HEK293 (cell line): Measurements from ENCODE around the gene CDKL5.

ENCODE experiments used
- CTCF ChIA-PET: fragments of 350-600 bp; formaldehyde crosslinking; extraction: SDS; loops from one replicate; lab custom pipeline; 2021; ENCODE audit warnings: antibody characterized with exemption; lab: Yijun Ruan, JAX
- POLR2A ChIA-PET: fragments of 300-600 bp; formaldehyde crosslinking; extraction: SDS; loops from one replicate; lab custom pipeline; 2020; ENCODE audit warnings: antibody characterized with exemption, inconsistent platforms; lab: Yijun Ruan, JAX
- H3K27ac ChIP-seq: fragments of 200-500 bp; sonication (Bioruptor generic); 2 replicates; pipeline ENCODE4 v1.5.1; 2014; ENCODE audit warnings: low read depth, low read length, control low read depth, inconsistent platforms; ENCODE audit errors: extremely low read depth
- H3K36me3 ChIP-seq, 2 experiments: fragments of 200-500 bp in 1 of 2; sonication (Bioruptor generic) in 1 of 2; 1 replicate in 1 of 2; 2 replicates in 1 of 2; pipeline ENCODE4 v1.5.1; 2014 to 2017; ENCODE audit warnings: inconsistent platforms in 2 of 2, low read length in 2 of 2; ENCODE audit not compliant: control insufficient read depth in 2 of 2, insufficient read depth in 1 of 2
- H3K4me1 ChIP-seq: fragments of 200-500 bp; sonication (Bioruptor generic); 2 replicates; pipeline ENCODE4 v1.5.1; 2014; ENCODE audit warnings: mild to moderate bottlenecking, low read length, inconsistent platforms; ENCODE audit not compliant: control insufficient read depth, insufficient read depth
- H3K4me3 ChIP-seq: 2 replicates; pipeline ENCODE4 v1.5.1; 2011; ENCODE audit warnings: low read depth, mild to moderate bottlenecking, control low read depth, low read length, moderate library complexity
- H3K9me3 ChIP-seq: fragments of 200-500 bp; sonication (Bioruptor generic); 2 replicates; pipeline ENCODE4 v1.5.1; 2014; ENCODE audit warnings: low read depth, low read length, inconsistent platforms; ENCODE audit not compliant: control insufficient read depth, insufficient read depth
- KLF7 ChIP-seq: fragments of 450-650 bp; formaldehyde crosslinking; IDR thresholded peaks from 2 replicates; pipeline ENCODE4 v1.5.1; 2016; ENCODE audit warnings: missing biosample characterization, missing genetic modification characterization, borderline replicate concordance
- REPIN1 ChIP-seq: fragments of 450-650 bp; formaldehyde crosslinking; IDR thresholded peaks from 2 replicates; pipeline ENCODE4 v1.5.1; 2017; ENCODE audit warnings: missing biosample characterization, missing genetic modification characterization, low read depth
- WT1 ChIP-seq: fragments of 450-650 bp; formaldehyde crosslinking; IDR thresholded peaks from 2 replicates; pipeline ENCODE4 v1.5.1; 2016; ENCODE audit warnings: missing biosample characterization, missing genetic modification characterization
- ZBTB21 ChIP-seq: fragments of 450-650 bp; formaldehyde crosslinking; IDR thresholded peaks from 2 replicates; pipeline ENCODE4 v1.5.1; 2017; ENCODE audit warnings: missing biosample characterization, missing genetic modification characterization
- ZNF121 ChIP-seq: fragments of 450-650 bp; formaldehyde crosslinking; IDR thresholded peaks from 2 replicates; pipeline ENCODE4 v1.5.1; 2016; ENCODE audit warnings: missing biosample characterization, missing genetic modification characterization
- ZNF132 ChIP-seq: fragments of 450-650 bp; formaldehyde crosslinking; IDR thresholded peaks from 2 replicates; pipeline ENCODE4 v1.5.1; 2017; ENCODE audit warnings: missing biosample characterization, missing genetic modification characterization, borderline replicate concordance
- ZNF266 ChIP-seq: fragments of 450-650 bp; formaldehyde crosslinking; IDR thresholded peaks from 2 replicates; pipeline ENCODE4 v1.5.1; 2016; ENCODE audit warnings: missing biosample characterization, missing genetic modification characterization, low read depth
- ZNF302 ChIP-seq: fragments of 450-650 bp; formaldehyde crosslinking; IDR thresholded peaks from 2 replicates; pipeline ENCODE4 v1.5.1; 2016; ENCODE audit warnings: missing biosample characterization, missing genetic modification characterization, low read depth
- ZNF391 ChIP-seq: fragments of 450-650 bp; formaldehyde crosslinking; IDR thresholded peaks from 2 replicates; pipeline ENCODE4 v1.5.1; 2016; ENCODE audit warnings: low read depth, missing biosample characterization, missing genetic modification characterization, borderline replicate concordance
- ZNF473 ChIP-seq: fragments of 450-650 bp; formaldehyde crosslinking; IDR thresholded peaks from 2 replicates; pipeline ENCODE4 v1.5.1; 2017; ENCODE audit warnings: missing biosample characterization, missing genetic modification characterization
- ZNF548 ChIP-seq: fragments of 450-650 bp; formaldehyde crosslinking; IDR thresholded peaks from 2 replicates; pipeline ENCODE4 v1.5.1; 2016; ENCODE audit warnings: missing biosample characterization, missing genetic modification characterization
- ZNF596 ChIP-seq: fragments of 450-650 bp; IDR thresholded peaks from 2 replicates; pipeline ENCODE4 v1.5.0; 2018; ENCODE audit warnings: missing biosample characterization, mild to moderate bottlenecking, missing genetic modification characterization, moderate library complexity
- ZNF610 ChIP-seq: fragments of 450-650 bp; formaldehyde crosslinking; IDR thresholded peaks from 2 replicates; pipeline ENCODE4 v1.5.1; 2016; ENCODE audit warnings: missing biosample characterization, missing genetic modification characterization, borderline replicate concordance
- TF ChIP-seq, protein P1 (sequence below): fragments of 450-650 bp; formaldehyde crosslinking; IDR thresholded peaks from 2 replicates; pipeline ENCODE4 v1.5.1; 2016; ENCODE audit warnings: missing biosample characterization, missing genetic modification characterization
- TF ChIP-seq, protein P2 (sequence below): fragments of 450-650 bp; formaldehyde crosslinking; IDR thresholded peaks from 2 replicates; pipeline ENCODE4 v1.5.1; 2016; ENCODE audit warnings: missing biosample characterization, missing genetic modification characterization
- TF ChIP-seq, protein P3 (sequence below): fragments of 450-650 bp; formaldehyde crosslinking; IDR thresholded peaks from 2 replicates; pipeline ENCODE4 v1.5.1; 2016; ENCODE audit warnings: missing biosample characterization, missing genetic modification characterization
- TF ChIP-seq, protein P4 (sequence below): fragments of 450-650 bp; formaldehyde crosslinking; optimal IDR thresholded peaks from 2 replicates; pipeline ENCODE3; 2016; ENCODE audit warnings: missing biosample characterization, mild to moderate bottlenecking, missing genetic modification characterization
- TF ChIP-seq, protein P5 (sequence below): fragments of 450-650 bp; formaldehyde crosslinking; IDR thresholded peaks from 2 replicates; pipeline ENCODE4 v1.5.1; 2016; ENCODE audit warnings: missing biosample characterization, missing genetic modification characterization
- TF ChIP-seq, protein P6 (sequence below): fragments of 450-650 bp; formaldehyde crosslinking; IDR thresholded peaks from 2 replicates; pipeline ENCODE4 v1.5.1; 2016; ENCODE audit warnings: missing biosample characterization, missing genetic modification characterization
- TF ChIP-seq, protein P7 (sequence below): fragments of 450-650 bp; formaldehyde crosslinking; conservative IDR thresholded peaks from 2 replicates; pipeline ENCODE4 v1.5.1; 2016; ENCODE audit warnings: low read depth, missing biosample characterization, missing genetic modification characterization

CDKL5 gene

DNA sequence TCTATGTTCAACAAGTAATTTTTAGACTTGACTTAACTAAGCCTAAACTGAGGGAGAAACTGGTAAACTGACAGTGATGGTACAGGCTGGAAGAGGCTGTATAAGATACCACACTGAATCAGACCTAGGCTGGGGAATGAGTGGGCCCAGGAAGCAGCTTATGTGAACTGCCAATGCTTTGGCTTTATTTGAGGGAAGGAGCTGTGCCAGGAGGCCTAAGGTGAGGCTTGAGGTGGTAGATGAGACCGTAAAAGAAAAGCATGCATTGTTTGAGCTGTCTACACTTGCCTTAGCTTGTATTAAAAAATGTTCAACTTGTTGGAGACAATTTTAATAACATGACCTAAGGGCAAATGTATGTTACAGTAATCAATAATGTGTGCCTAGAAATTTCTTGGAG is 150.3 kb downstream of the CDKL5 start:
- TF ChIP-seq ZNF610 (tag by site-specific recombination) (no peak), ZNF266 (no peak), ZNF548 (tag by site-specific recombination) (no peak), ZNF132 (no peak), WT1 (tag by site-specific recombination) (no peak), REPIN1 (tag by site-specific recombination) (no peak)
- TF ChIP-seq, protein P1, sequence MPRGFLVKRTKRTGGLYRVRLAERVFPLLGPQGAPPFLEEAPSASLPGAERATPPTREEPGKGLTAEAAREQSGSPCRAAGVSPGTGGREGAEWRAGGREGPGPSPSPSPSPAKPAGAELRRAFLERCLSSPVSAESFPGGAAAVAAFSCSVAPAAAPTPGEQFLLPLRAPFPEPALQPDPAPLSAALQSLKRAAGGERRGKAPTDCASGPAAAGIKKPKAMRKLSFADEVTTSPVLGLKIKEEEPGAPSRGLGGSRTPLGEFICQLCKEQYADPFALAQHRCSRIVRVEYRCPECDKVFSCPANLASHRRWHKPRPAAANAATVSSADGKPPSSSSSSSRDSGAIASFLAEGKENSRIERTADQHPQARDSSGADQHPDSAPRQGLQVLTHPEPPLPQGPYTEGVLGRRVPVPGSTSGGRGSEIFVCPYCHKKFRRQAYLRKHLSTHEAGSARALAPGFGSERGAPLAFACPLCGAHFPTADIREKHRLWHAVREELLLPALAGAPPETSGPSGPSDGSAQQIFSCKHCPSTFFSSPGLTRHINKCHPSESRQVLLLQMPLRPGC (tag by site-specific recombination), result no peak
- TF ChIP-seq, protein P2, sequence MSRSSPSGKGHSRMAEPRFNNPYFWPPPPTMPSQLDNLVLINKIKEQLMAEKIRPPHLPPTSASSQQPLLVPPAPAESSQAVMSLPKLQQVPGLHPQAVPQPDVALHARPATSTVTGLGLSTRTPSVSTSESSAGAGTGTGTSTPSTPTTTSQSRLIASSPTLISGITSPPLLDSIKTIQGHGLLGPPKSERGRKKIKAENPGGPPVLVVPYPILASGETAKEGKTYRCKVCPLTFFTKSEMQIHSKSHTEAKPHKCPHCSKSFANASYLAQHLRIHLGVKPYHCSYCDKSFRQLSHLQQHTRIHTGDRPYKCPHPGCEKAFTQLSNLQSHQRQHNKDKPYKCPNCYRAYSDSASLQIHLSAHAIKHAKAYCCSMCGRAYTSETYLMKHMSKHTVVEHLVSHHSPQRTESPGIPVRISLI (tag by site-specific recombination), result no peak
- TF ChIP-seq, protein P3, sequence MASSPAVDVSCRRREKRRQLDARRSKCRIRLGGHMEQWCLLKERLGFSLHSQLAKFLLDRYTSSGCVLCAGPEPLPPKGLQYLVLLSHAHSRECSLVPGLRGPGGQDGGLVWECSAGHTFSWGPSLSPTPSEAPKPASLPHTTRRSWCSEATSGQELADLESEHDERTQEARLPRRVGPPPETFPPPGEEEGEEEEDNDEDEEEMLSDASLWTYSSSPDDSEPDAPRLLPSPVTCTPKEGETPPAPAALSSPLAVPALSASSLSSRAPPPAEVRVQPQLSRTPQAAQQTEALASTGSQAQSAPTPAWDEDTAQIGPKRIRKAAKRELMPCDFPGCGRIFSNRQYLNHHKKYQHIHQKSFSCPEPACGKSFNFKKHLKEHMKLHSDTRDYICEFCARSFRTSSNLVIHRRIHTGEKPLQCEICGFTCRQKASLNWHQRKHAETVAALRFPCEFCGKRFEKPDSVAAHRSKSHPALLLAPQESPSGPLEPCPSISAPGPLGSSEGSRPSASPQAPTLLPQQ (tag by site-specific recombination), result no peak
- Histone ChIP-seq H3K27ac (no peak overlapping the region), H3K9me3 (no peaks in the 10 kb centered on the region), H3K36me3 (no peaks in the 10 kb centered on the region), H3K4me1 (0 out of 2 replicates have a peak, but pooled peaks cover 3% of the 10 kb centered on the region), H3K4me3 (no peak overlapping the region)
- CTCF ChIA-PET, result no interaction called here
- POLR2A ChIA-PET, result no interaction called here

DNA sequence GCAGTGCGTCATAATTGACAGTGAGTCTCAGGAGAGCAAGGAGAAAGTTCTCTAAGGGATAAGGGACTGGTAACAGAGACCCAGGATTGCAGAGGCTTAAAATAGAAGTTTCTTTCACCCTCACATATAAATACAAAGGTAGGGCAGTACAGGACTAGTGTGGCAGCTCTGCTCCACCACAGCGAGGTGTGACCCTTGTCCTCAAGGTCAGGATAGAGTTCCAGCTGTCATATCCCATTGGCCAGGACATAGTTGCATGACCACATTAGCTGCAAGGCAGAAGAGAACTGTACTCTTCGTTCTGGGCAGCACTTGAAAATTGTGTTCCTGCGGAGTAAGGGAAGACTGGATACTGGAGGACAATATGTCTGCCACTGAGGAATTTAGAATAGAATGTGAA is 152.0 kb downstream of the CDKL5 start:
- Histone ChIP-seq H3K4me1 (0 out of 2 replicates have a peak, but pooled peaks cover 3% of the 10 kb centered on the region), H3K36me3 (no peaks in the 10 kb centered on the region), H3K9me3 (no peaks in the 10 kb centered on the region), H3K4me3 (no peak overlapping the region), H3K27ac (no peak overlapping the region)
- ChIA-PET CTCF (no interaction called here), POLR2A (no interaction called here)
- TF ChIP-seq ZNF596 (tag by site-specific recombination), result no peak

DNA sequence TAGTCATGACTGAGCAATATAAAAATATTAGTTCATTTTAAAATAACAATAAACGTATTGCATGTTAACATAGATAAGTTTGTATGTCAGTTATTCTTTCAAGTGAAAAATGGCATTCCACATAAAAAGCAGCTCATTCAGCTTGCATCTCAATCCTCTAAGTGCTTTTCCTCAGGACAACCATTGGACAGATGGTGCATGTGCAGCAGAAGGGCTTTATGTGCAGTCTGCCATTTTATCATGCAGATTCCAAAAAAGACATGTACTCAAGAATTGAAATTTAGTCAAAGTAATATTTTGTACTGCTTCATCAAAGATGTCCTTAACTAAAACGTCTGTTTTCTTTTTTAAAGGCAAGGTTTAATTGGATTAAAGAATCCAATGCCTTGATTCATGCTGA is 153.1 kb downstream of the CDKL5 start:
- no peaks in the 10 kb centered on the region for H3K36me3 ChIP-seq
- no peak overlapping the region for H3K4me3 ChIP-seq
- no peak overlapping the region for H3K27ac ChIP-seq
- POLR2A ChIA-PET, result no interaction called here
- H3K9me3 ChIP-seq, result no peaks in the 10 kb centered on the region
- 0 out of 2 replicates have a peak, but pooled peaks cover 3% of the 10 kb centered on the region for H3K4me1 ChIP-seq
- CTCF ChIA-PET, result no interaction called here
- TF ChIP-seq KLF7 (no peak), ZNF302 (tag by site-specific recombination) (no peak), ZNF473 (tag by site-specific recombination) (no peak), ZNF391 (tag by site-specific recombination) (no peak), ZNF121 (tag by site-specific recombination) (no peak), ZBTB21 (tag by site-specific recombination) (no peak)
- TF ChIP-seq, protein P4, sequence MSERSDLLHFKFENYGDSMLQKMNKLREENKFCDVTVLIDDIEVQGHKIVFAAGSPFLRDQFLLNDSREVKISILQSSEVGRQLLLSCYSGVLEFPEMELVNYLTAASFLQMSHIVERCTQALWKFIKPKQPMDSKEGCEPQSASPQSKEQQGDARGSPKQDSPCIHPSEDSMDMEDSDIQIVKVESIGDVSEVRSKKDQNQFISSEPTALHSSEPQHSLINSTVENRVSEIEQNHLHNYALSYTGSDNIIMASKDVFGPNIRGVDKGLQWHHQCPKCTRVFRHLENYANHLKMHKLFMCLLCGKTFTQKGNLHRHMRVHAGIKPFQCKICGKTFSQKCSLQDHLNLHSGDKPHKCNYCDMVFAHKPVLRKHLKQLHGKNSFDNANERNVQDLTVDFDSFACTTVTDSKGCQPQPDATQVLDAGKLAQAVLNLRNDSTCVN (tag by site-specific recombination), result no peak
- TF ChIP-seq, protein P5, sequence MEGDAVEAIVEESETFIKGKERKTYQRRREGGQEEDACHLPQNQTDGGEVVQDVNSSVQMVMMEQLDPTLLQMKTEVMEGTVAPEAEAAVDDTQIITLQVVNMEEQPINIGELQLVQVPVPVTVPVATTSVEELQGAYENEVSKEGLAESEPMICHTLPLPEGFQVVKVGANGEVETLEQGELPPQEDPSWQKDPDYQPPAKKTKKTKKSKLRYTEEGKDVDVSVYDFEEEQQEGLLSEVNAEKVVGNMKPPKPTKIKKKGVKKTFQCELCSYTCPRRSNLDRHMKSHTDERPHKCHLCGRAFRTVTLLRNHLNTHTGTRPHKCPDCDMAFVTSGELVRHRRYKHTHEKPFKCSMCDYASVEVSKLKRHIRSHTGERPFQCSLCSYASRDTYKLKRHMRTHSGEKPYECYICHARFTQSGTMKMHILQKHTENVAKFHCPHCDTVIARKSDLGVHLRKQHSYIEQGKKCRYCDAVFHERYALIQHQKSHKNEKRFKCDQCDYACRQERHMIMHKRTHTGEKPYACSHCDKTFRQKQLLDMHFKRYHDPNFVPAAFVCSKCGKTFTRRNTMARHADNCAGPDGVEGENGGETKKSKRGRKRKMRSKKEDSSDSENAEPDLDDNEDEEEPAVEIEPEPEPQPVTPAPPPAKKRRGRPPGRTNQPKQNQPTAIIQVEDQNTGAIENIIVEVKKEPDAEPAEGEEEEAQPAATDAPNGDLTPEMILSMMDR (tag by site-specific recombination), result no peak
- TF ChIP-seq, protein P6, sequence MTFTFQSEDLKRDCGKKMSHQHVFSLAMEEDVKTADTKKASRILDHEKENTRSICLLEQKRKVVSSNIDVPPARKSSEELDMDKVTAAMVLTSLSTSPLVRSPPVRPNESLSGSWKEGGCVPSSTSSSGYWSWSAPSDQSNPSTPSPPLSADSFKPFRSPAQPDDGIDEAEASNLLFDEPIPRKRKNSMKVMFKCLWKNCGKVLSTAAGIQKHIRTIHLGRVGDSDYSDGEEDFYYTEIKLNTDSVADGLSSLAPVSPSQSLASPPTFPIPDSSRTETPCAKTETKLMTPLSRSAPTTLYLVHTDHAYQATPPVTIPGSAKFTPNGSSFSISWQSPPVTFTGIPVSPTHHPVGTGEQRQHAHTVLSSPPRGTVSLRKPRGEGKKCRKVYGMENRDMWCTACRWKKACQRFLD, result no peak
- TF ChIP-seq, protein P7, sequence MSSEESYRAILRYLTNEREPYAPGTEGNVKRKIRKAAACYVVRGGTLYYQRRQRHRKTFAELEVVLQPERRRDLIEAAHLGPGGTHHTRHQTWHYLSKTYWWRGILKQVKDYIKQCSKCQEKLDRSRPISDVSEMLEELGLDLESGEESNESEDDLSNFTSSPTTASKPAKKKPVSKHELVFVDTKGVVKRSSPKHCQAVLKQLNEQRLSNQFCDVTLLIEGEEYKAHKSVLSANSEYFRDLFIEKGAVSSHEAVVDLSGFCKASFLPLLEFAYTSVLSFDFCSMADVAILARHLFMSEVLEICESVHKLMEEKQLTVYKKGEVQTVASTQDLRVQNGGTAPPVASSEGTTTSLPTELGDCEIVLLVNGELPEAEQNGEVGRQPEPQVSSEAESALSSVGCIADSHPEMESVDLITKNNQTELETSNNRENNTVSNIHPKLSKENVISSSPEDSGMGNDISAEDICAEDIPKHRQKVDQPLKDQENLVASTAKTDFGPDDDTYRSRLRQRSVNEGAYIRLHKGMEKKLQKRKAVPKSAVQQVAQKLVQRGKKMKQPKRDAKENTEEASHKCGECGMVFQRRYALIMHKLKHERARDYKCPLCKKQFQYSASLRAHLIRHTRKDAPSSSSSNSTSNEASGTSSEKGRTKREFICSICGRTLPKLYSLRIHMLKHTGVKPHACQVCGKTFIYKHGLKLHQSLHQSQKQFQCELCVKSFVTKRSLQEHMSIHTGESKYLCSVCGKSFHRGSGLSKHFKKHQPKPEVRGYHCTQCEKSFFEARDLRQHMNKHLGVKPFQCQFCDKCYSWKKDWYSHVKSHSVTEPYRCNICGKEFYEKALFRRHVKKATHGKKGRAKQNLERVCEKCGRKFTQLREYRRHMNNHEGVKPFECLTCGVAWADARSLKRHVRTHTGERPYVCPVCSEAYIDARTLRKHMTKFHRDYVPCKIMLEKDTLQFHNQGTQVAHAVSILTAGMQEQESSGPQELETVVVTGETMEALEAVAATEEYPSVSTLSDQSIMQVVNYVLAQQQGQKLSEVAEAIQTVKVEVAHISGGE (tag by site-specific recombination), result no peak
